OCI-LY3 (cell line): ENCODE results near the gene TCF4.

ENCODE experiments used
- H2AFZ ChIP-seq: fragments of 200-600, 300-600 bp; shearing (Covaris generic); 2 replicates; pipeline ENCODE4 v1.6.0; 2014; ENCODE audit warnings: antibody characterized with exemption, low read depth, low read length
- H3K27ac ChIP-seq: fragments of 200-600, 300-600 bp; sonication (generic); 2 replicates; pipeline ENCODE4 v1.5.1; 2014; ENCODE audit warnings: mild to moderate bottlenecking, low read length, moderate library complexity, mixed read lengths
- H3K27me3 ChIP-seq: fragments of 200-600, 300-600 bp; sonication (generic); 2 replicates; pipeline ENCODE4 v1.6.1; 2014; ENCODE audit warnings: low read depth, low read length, mixed read lengths
- H3K36me3 ChIP-seq: fragments of 200-600, 300-600 bp; sonication (generic); replicated peaks from 2 replicates; pipeline ENCODE3; 2014; ENCODE audit warnings: low read depth, low read length, mixed read lengths
- H3K4me1 ChIP-seq: fragments of 300-600, 200-600 bp; sonication (generic); 2 replicates; pipeline ENCODE4 v1.6.1; 2014; ENCODE audit warnings: low read length, mixed read lengths
- H3K4me2 ChIP-seq: fragments of 200-600, 300-600 bp; sonication (generic); 2 replicates; pipeline ENCODE4 v1.6.1; 2014; ENCODE audit warnings: low read length, mixed read lengths
- H3K4me3 ChIP-seq: fragments of 300-600, 200-600 bp; sonication (generic); 2 replicates; pipeline ENCODE4 v1.5.1; 2014; ENCODE audit warnings: antibody characterized with exemption, mild to moderate bottlenecking, low read length, moderate library complexity
- H3K79me2 ChIP-seq: fragments of 300-600, 200-600 bp; shearing (Covaris generic); 2 replicates; pipeline ENCODE4 v1.6.1; 2014; ENCODE audit warnings: mild to moderate bottlenecking, low read length, mixed read lengths
- H3K9ac ChIP-seq: fragments of 300-600, 200-600 bp; shearing (Covaris generic); 2 replicates; pipeline ENCODE4 v1.6.0; 2014; ENCODE audit warnings: mild to moderate bottlenecking, low read length, moderate library complexity
- H3K9me3 ChIP-seq: fragments of 200-600, 300-600 bp; shearing (Covaris generic); 2 replicates; pipeline ENCODE4 v1.6.1; 2014; ENCODE audit warnings: low read length, mixed read lengths; ENCODE audit not compliant: insufficient read depth
- H4K20me1 ChIP-seq: fragments of 200-600, 300-600 bp; sonication (generic); 2 replicates; pipeline ENCODE4 v1.6.1; 2016; ENCODE audit warnings: low read length, mixed read lengths; ENCODE audit not compliant: insufficient read depth
- CTCF ChIP-seq: fragments of 200-600, 300-600 bp; sonication (generic); IDR thresholded peaks from 2 replicates; pipeline ENCODE4 v1.5.1; 2014; ENCODE audit warnings: antibody characterized with exemption, low read length, low read depth
- EZH2phosphoT487 ChIP-seq: fragments of 200-600 bp; shearing (Covaris generic); IDR thresholded peaks from 2 replicates; pipeline ENCODE4 v1.6.1; 2018; ENCODE audit warnings: antibody characterized with exemption, mixed run types, low read depth

The TCF4 gene

GRCh38 chr18:55485666-55486065 lies 102.3 kb downstream of the TCF4 start:
- Histone ChIP-seq H3K9me3 (no peaks in the 10 kb centered on the region), H3K79me2 (peaks cover 100% of the 10 kb centered on the region), H3K4me2 (no peak overlapping the region), H3K27ac (no peak overlapping the region), H3K9ac (no peak overlapping the region), H3K27me3 (no peaks in the 10 kb centered on the region), H3K36me3 (peaks cover 81% of the 10 kb centered on the region), H3K4me3 (no peak overlapping the region), H2AFZ (no peak overlapping the region), H4K20me1 (peaks cover 100% of the 10 kb centered on the region), H3K4me1 (peaks cover 61% of the 10 kb centered on the region)
- no peak for TF ChIP-seq EZH2phosphoT487
- no peak for TF ChIP-seq CTCF

GRCh38 chr18:55484773-55485172 lies 103.2 kb downstream of the TCF4 start:
- Histone ChIP-seq H3K9ac (no peak overlapping the region), H3K9me3 (no peaks in the 10 kb centered on the region), H3K4me2 (0 out of 2 replicates have a peak overlapping the region, but pooled peaks have one; percentile 1), H4K20me1 (peaks cover 100% of the 10 kb centered on the region), H3K4me1 (peaks cover 61% of the 10 kb centered on the region), H2AFZ (no peak overlapping the region), H3K36me3 (peaks cover 89% of the 10 kb centered on the region), H3K79me2 (peaks cover 100% of the 10 kb centered on the region), H3K4me3 (no peak overlapping the region), H3K27me3 (no peaks in the 10 kb centered on the region), H3K27ac (peak overlapping the region; percentile 3; the same call in 1 of the 2 replicates)
- TF ChIP-seq CTCF (no peak), EZH2phosphoT487 (no peak)

GRCh38 chr18:55483266-55483871 lies 104.6 kb downstream of the TCF4 start:
- H3K79me2 ChIP-seq: peaks cover 100% of the 10 kb centered on the region
- no peak for TF ChIP-seq CTCF

GRCh38 chr18:55479656-55480420 lies 108.2 kb downstream of the TCF4 start:
- Histone ChIP-seq H3K79me2 (peaks cover 100% of the 10 kb centered on the region), H3K9ac (no peak overlapping the region), H3K36me3 (peaks cover 88% of the 10 kb centered on the region), H4K20me1 (peaks cover 100% of the 10 kb centered on the region), H3K27me3 (no peaks in the 10 kb centered on the region), H2AFZ (no peak overlapping the region), H3K9me3 (no peaks in the 10 kb centered on the region), H3K4me1 (peaks cover 48% of the 10 kb centered on the region), H3K27ac (no peak overlapping the region), H3K4me2 (peak overlapping the region; percentile 50), H3K4me3 (no peak overlapping the region)
- TF ChIP-seq CTCF: no peak
- TF ChIP-seq EZH2phosphoT487: no peak

More at GRCh38 chr18:55483266-55483871, 104.6 kb downstream of the TCF4 start:
- no peak overlapping the region for H3K4me2 ChIP-seq
- H3K27me3 ChIP-seq: no peaks in the 10 kb centered on the region
- H3K36me3 ChIP-seq: peaks cover 89% of the 10 kb centered on the region
- no peak overlapping the region for H2AFZ ChIP-seq
- peaks cover 100% of the 10 kb centered on the region for H4K20me1 ChIP-seq
- H3K4me1 ChIP-seq: peaks cover 61% of the 10 kb centered on the region
- no peaks in the 10 kb centered on the region for H3K9me3 ChIP-seq
- H3K9ac ChIP-seq: no peak overlapping the region
- H3K27ac ChIP-seq: no peak overlapping the region
- H3K4me3 ChIP-seq: no peak overlapping the region
